ENCODE results near the gene NPPA.
A peak's percentile ranks its signal among the peaks of the same experiment; 100 is the strongest.
"Not testable (repeated sequence)": the region's sequence is repeated elsewhere in the genome, so short reads cannot be mapped to it uniquely, and the experiment has no call there.

Gene NPPA

GRCh38 chr1:11805422-11806306 lies 41.9 kb downstream of the NPPA start, which contains the start of the genes CLCN6 and MTHFR:
CLCN6 (plus strand) TSS chr1:11806191; CDS start chr1:11806263, 72 bp downstream.
MTHFR (minus strand) TSS chr1:11805964; CDS start chr1:11803116, 2,848 bp downstream.
- DNase-seq = peak; percentile 98

- peak; percentile 29 for DNase-seq
Measured at GRCh38 chr1:11804666-11805421, 42.7 kb downstream of the NPPA start.

GRCh38 chr1:11803924-11804665 lies 43.5 kb downstream of the NPPA start:
- not testable (repeated sequence) for DNase-seq

- peak; percentile 69 for DNase-seq
Measured at GRCh38 chr1:11802973-11803885, 44.4 kb downstream of the NPPA start.

- DNase-seq = no peak
Measured at GRCh38 chr1:11802616-11802972, 45.0 kb downstream of the NPPA start.

- DNase-seq = no peak
Measured at GRCh38 chr1:11800756-11801433, 46.7 kb downstream of the NPPA start.

GRCh38 chr1:11800391-11800755 lies 47.2 kb downstream of the NPPA start:
- DNase-seq = no peak

- no peak for DNase-seq
Measured at GRCh38 chr1:11799896-11800295, 47.7 kb downstream of the NPPA start.

- DNase-seq = no peak
Measured at GRCh38 chr1:11799099-11799498, 48.5 kb downstream of the NPPA start.

- no peak for DNase-seq
Measured at GRCh38 chr1:11797525-11798216, 49.9 kb downstream of the NPPA start.

- DNase-seq = no peak
Measured at GRCh38 chr1:11796036-11796828, 51.4 kb downstream of the NPPA start.
